ENCODE results near the gene MYADML2. TPM values are rescaled to one million over a fixed set of nuclear protein-coding genes. Genes with fewer than 3 reads are reported as not detected.

MYADML2 gene
- total RNA-seq, 1 experiment from 2014 or later, result 0.22 TPM

DNA sequence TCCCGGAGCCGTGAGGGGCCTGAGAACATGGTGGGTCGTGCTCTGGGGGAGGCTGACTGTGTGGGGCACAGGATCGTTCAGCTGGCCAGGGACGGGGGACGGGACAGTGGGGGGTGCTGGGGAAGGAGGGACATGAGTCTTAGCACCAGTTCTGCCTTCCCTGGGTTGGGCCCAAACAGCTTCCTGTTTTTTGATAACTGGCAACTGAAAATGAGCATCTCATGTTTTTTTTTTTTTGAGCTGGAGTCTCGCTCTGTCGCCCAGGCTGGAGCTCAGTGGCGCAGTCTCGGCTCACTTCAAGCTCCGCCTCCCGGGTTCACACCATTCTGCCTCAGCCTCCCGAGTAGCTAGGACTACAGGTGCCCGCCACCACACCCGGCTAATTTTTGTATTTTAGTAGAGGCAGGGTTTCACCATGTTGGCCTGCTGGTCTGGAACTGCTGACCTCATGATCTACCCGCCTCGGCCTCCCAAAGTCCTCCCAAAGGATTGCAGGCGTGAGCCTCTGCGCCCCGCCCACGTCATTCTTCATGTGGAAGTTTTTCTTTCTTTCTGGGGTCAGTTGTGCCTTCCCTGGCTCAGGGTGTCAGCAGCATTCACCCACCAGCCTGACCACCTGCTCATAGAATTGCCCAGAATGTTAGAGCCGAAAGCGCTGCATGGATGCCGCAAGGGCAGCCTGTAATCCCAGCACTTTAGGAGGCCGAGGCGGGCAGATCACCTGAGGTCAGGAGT is 36.8 kb upstream of the MYADML2 start:
- Mint-ChIP-seq H3K27me3 (ENCODE audit: low read depth) (no peaks in the 10 kb centered on the region), H3K27ac (peak overlapping the region in 1 of 3 experiments; percentile 27; a peak in 1 of 7 replicates), H3K9me3 (no peaks in the 10 kb centered on the region; a peak in 2 of 5 replicates), H3K4me3 (no peak overlapping the region), H3K4me1 (peaks cover under 1 to 5% of the 10 kb centered on the region in 2 experiments; a peak in 2 of 4 replicates), H3K36me3 (ENCODE audit: insufficient read depth in 1 of 3, low read depth in 3 of 3) (peaks cover 6 to 63% (median 55%) of the 10 kb centered on the region in 3 experiments)
- H2BK120ac ChIP-seq (ENCODE audit: low read depth, low read length, poor library complexity, severe bottlenecking), result no peak overlapping the region
- H4K91ac ChIP-seq (ENCODE audit: insufficient read length, low read depth, low read length), result no peak overlapping the region
- no peak overlapping the region for H3K4me2 ChIP-seq (ENCODE audit: insufficient read depth, insufficient read length, low read length)
- H2AK5ac ChIP-seq (ENCODE audit: insufficient read length, low read length), result no peak overlapping the region
- no peak overlapping the region for H2AFZ ChIP-seq (ENCODE audit: low read length)
- WGBS (ENCODE audit: extremely low coverage, insufficient read length, low lambda C conversion rate), result no CpG with 5 or more reads among the region's 26 CpGs
- no peak overlapping the region for H2BK5ac ChIP-seq (ENCODE audit: insufficient read length, low read length)
- no peak overlapping the region for H3K14ac ChIP-seq (ENCODE audit: insufficient read depth, low read length)
- H3K4me1 ChIP-seq (ENCODE audit: insufficient read depth, low read length), result no peaks in the 10 kb centered on the region
- no peaks in the 10 kb centered on the region for H3K27me3 ChIP-seq (ENCODE audit: insufficient read depth, low read length)
- H3K56ac ChIP-seq (ENCODE audit: insufficient read length, low read depth, low read length), result no peak overlapping the region
- no peak overlapping the region for H3K9ac ChIP-seq (ENCODE audit: extremely low read depth, insufficient read length, low read length)
- H4K5ac ChIP-seq (ENCODE audit: insufficient read length, low read depth, low read length), result no peak overlapping the region
- no peak overlapping the region for H3K27ac ChIP-seq (ENCODE audit: insufficient read length, low read depth, low read length)
- H2BK12ac ChIP-seq (ENCODE audit: insufficient read length, low read depth, low read length), result no peak overlapping the region
- no peaks in the 10 kb centered on the region; the same call in 1 of the 2 replicates for H3K79me2 ChIP-seq (ENCODE audit: insufficient read depth, low read length)
- H3K23me2 ChIP-seq (ENCODE audit: insufficient read length, low read depth, low read length, poor library complexity, severe bottlenecking), result no peaks in the 10 kb centered on the region
- no peak for TF ChIP-seq CTCF (conservative IDR thresholded peaks at IDR 0.05)
- H3K4ac ChIP-seq (ENCODE audit: low read depth, low read length), result no peak overlapping the region
- H2BK15ac ChIP-seq (ENCODE audit: low read depth, low read length), result no peak overlapping the region
- no peaks in the 10 kb centered on the region for H3K9me3 ChIP-seq (ENCODE audit: control insufficient read depth, low read depth, low read length)
- no peak overlapping the region for H2BK20ac ChIP-seq (ENCODE audit: low read depth, low read length, poor library complexity, severe bottlenecking)
- H4K8ac ChIP-seq (replicated peaks; ENCODE audit: insufficient read length, low read depth, low read length), result no peak overlapping the region
- no peak overlapping the region for H3K23ac ChIP-seq (ENCODE audit: insufficient read length, low read depth, low read length)
- no peak overlapping the region for H3K18ac ChIP-seq (ENCODE audit: insufficient read length, low read depth, low read length)
- H4K20me1 ChIP-seq (ENCODE audit: control insufficient read depth, insufficient read depth, insufficient read length), result no peaks in the 10 kb centered on the region
- no peak overlapping the region for H3T11ph ChIP-seq (ENCODE audit: low read length)
- no peak for DNase-seq
- no peaks in the 10 kb centered on the region for H3K79me1 ChIP-seq (ENCODE audit: insufficient read depth, low read depth, low read length, poor library complexity, severe bottlenecking)

Data from H9 (cell line).